GM12878 (cell line): ENCODE data around the gene STARD8. TPM values are rescaled to one million over a fixed set of nuclear protein-coding genes. Genes with fewer than 3 reads are reported as not detected.

Experiments
- ATAC-seq: fragments of 200-7000 bp; cut with Tn5 transposase; 3 replicates; pipeline ENCODE4 v1.9.1; 2020; ENCODE audit warnings: mild to moderate bottlenecking, moderate library complexity
- BruUV-seq: library from RNA; stranded (reverse); fragments of 400-500 nt; replicated peaks from 2 replicates; lab custom pipeline; 2021; lab: Mats Ljungman, UMichigan
- CTCF ChIA-PET: fragments of 300-600 bp; sonication (Branson Sonifier 250); formaldehyde crosslinking; extraction: SDS; loops from one replicate; lab custom pipeline; 2021; ENCODE audit warnings: inconsistent platforms; lab: Yijun Ruan, JAX
- POLR2A ChIA-PET: fragments of 350-600 bp; formaldehyde crosslinking; extraction: SDS; loops from one replicate; lab custom pipeline; 2021; ENCODE audit warnings: inconsistent platforms; lab: Charles Lee
- RAD21 ChIA-PET: fragments of 300-600 bp; sonication (Branson Sonifier 250); formaldehyde crosslinking; loops from one replicate; lab custom pipeline; 2023; ENCODE audit warnings: antibody characterized with exemption; ENCODE audit not compliant: unreplicated experiment; lab: Charles Lee
- SMC1A ChIA-PET: fragments of 300-600 bp; sonication (Branson Sonifier 250); formaldehyde crosslinking; loops from one replicate; lab custom pipeline; 2023; ENCODE audit not compliant: unreplicated experiment, uncharacterized antibody; lab: Charles Lee
- DNase-seq: peaks from one replicate; pipeline ENCODE4 v3.0.0-alpha.2; 2011; ENCODE audit warnings: low read depth, low spot score
- FAIRE-seq: peaks from 3 replicates; lab custom pipeline; 2011; peaks lifted over from hg19 to GRCh38; lab: Jason Lieb, UNC
- H2AFZ ChIP-seq: 2 replicates; pipeline ENCODE4 v1.6.0; 2011; ENCODE audit warnings: low read depth, low read length, control low read depth; ENCODE audit not compliant: control insufficient read depth
- H3K27ac ChIP-seq: 2 replicates; pipeline ENCODE4 v1.5.1; 2011; ENCODE audit warnings: control low read depth; ENCODE audit not compliant: control insufficient read depth, insufficient read depth
- H3K27me3 ChIP-seq, 2 experiments: replicated peaks in 1 of 2; 2 replicates each; pipeline versions ENCODE4 v1.6.0 to v1.6.1; 2011; ENCODE audit warnings: low read length in 1 of 2; ENCODE audit not compliant: control insufficient read depth in 2 of 2, insufficient read depth in 2 of 2
- H3K36me3 ChIP-seq, 2 experiments: 2 replicates each; pipeline ENCODE4 v1.5.1; 2011; ENCODE audit warnings: low read length in 1 of 2; ENCODE audit not compliant: control insufficient read depth in 2 of 2, insufficient read depth in 2 of 2
- H3K4me1 ChIP-seq: 2 replicates; pipeline ENCODE4 v1.6.1; 2011; ENCODE audit warnings: mild to moderate bottlenecking, low read length, moderate library complexity, mixed read lengths; ENCODE audit not compliant: control insufficient read depth, insufficient read depth
- H3K4me2 ChIP-seq: 2 replicates; pipeline ENCODE4 v1.6.0; 2011; ENCODE audit warnings: control low read depth; ENCODE audit not compliant: control insufficient read depth, insufficient read depth
- H3K4me3 ChIP-seq: fragments of 200-600 bp; sonication (generic); 2 replicates; pipeline ENCODE4 v1.5.1; 2016
- H3K79me2 ChIP-seq: 2 replicates; pipeline ENCODE4 v1.6.0; 2011; ENCODE audit warnings: low read length; ENCODE audit not compliant: control insufficient read depth, insufficient read depth
- H3K9ac ChIP-seq: 2 replicates; pipeline ENCODE4 v1.8.0; 2011; ENCODE audit warnings: low read length, control low read depth, mixed read lengths; ENCODE audit not compliant: control insufficient read depth, insufficient read depth
- H3K9me3 ChIP-seq: replicated peaks from 3 replicates; pipeline ENCODE4 v1.5.1; 2011; ENCODE audit warnings: mild to moderate bottlenecking, low read length; ENCODE audit not compliant: control insufficient read depth, insufficient read depth
- H4K20me1 ChIP-seq: 2 replicates; pipeline ENCODE4 v1.6.0; 2011; ENCODE audit not compliant: control insufficient read depth, insufficient read depth
- E2F8 ChIP-seq: fragments of 450-650 bp; IDR thresholded peaks from 2 replicates; pipeline ENCODE4 v1.6.1; 2018; ENCODE audit warnings: mild to moderate bottlenecking, low read depth, moderate library complexity; ENCODE audit not compliant: partially characterized antibody
- FOXK2 ChIP-seq: fragments of 450-650 bp; IDR thresholded peaks from 2 replicates; pipeline ENCODE4 v1.6.1; 2017; ENCODE audit warnings: mild to moderate bottlenecking, moderate library complexity
- PBX3 ChIP-seq: IDR thresholded peaks from 2 replicates; pipeline ENCODE4 v1.6.1; 2011; ENCODE audit warnings: mild to moderate bottlenecking, low read depth, low read length, moderate library complexity; ENCODE audit not compliant: insufficient replicate concordance
- SMAD1 ChIP-seq: fragments of 450-650 bp; IDR thresholded peaks from 2 replicates; pipeline ENCODE4 v1.6.1; 2018; ENCODE audit warnings: mild to moderate bottlenecking, low read depth; ENCODE audit not compliant: partially characterized antibody
- SMC3 ChIP-seq: IDR thresholded peaks from 2 replicates; pipeline ENCODE4 v1.6.1; 2011; ENCODE audit warnings: low read length, improper control_type of control experiment, borderline replicate concordance
- ZNF384 ChIP-seq: IDR thresholded peaks from 2 replicates; pipeline ENCODE4 v1.6.1; 2012; ENCODE audit warnings: low read depth, mild to moderate bottlenecking, low read length, improper control_type of control experiment, borderline replicate concordance
- ZSCAN29 ChIP-seq: fragments of 450-650 bp; IDR thresholded peaks from 2 replicates; pipeline ENCODE4 v1.6.1; 2017; ENCODE audit warnings: mild to moderate bottlenecking, moderate library complexity
- WGBS: methylation state at CpG from one replicate; pipeline ENCODE4 v1.1.6; 2016; ENCODE audit warnings: low lambda C conversion rate; ENCODE audit not compliant: insufficient replicate concordance, insufficient coverage; ENCODE audit errors: missing lambda C conversion rate; 5-methylcytosine and 5-hydroxymethylcytosine counted together
- in situ Hi-C: fragments of 300-500 bp; cut with MboI; formaldehyde crosslinking; loops from 9 replicates; pipeline ENCODE4 v1.14.3; 2018; ENCODE audit warnings: mixed read lengths
- intact Hi-C: fragments of 100-400 bp; cut with micrococcal nuclease; formaldehyde crosslinking; loops from one replicate; pipeline ENCODE4 v1.14.2; 2022; ENCODE audit not compliant: unreplicated experiment
- polyA plus RNA-seq, 11 experiments: library from polyadenylated mRNA; depleted of rRNA in 4 of 11; unstranded in 6 of 11; stranded (reverse) in 5 of 11; fragments of >200 nt; fragmentation: Nextera tagmentation in 4 of 11; fragmentation: Illumina TruSeq in 1 of 11; extraction: Ambion mirVana in 4 of 11; extraction: Trizol in 1 of 11; gene quantifications; 1 replicate in 1 of 11; 2 replicates in 10 of 11; pipeline versions ENCODE4 v1.2.1 to v1.2.3, GENCODE V29; 2011 to 2016; ENCODE audit warnings: inconsistent platforms in 2 of 11, missing spikeins in 2 of 11, low read depth in 1 of 11
- total RNA-seq, 4 experiments: library from RNA; depleted of rRNA in 3 of 4; stranded (reverse); fragments of >200 nt in 3 of 4; fragmentation: Illumina TruSeq in 1 of 4; extraction: Trizol in 1 of 4; gene quantifications; 2 replicates each; pipeline versions ENCODE4 v1.2.1 to v1.2.3, GENCODE V29; 2013 to 2021
- TF ChIP-seq, protein P1 (sequence below): fragments of 450-650 bp; IDR thresholded peaks from 2 replicates; pipeline ENCODE4 v1.6.1; 2017; ENCODE audit warnings: mild to moderate bottlenecking, moderate library complexity

The STARD8 gene
- total and polyA plus RNA-seq, 10 of the 15 experiments (the other 5 are each of a cell fraction or from before 2014, with no cell fraction given) = 0.03 to 0.14 (median 0.07) TPM; not detected in 6

GRCh38 chrX:68634649-68635227, 12.7 kb upstream of the STARD8 start:
- Histone ChIP-seq H3K4me3 (no peak overlapping the region), H3K79me2 (no peaks in the 10 kb centered on the region), H3K9me3 (no peaks in the 10 kb centered on the region), H3K4me1 (no peaks in the 10 kb centered on the region), H3K36me3 (no peaks in the 10 kb centered on the region), H3K27ac (no peak overlapping the region), H2AFZ (no peak overlapping the region), H4K20me1 (no peaks in the 10 kb centered on the region), H3K27me3 (no peaks in the 10 kb centered on the region), H3K4me2 (no peak overlapping the region), H3K9ac (no peak overlapping the region)
- FAIRE-seq = no peak
- no peak for ATAC-seq
- WGBS = 25% methylated on average over 2 of the region's 2 CpGs
- DNase-seq = no peak
- CTCF ChIA-PET = no interaction called here
- RAD21 ChIA-PET = no interaction called here
- intact Hi-C loops (no loop called here), in situ Hi-C loops (no loop called here)
- no TSS peak for BruUV-seq
- SMC1A ChIA-PET = no interaction called here
- TF ChIP-seq E2F8 (no peak), ZSCAN29 (no peak), SMC3 (no peak), ZNF384 (no peak), SMAD1 (no peak), PBX3 (no peak), FOXK2 (no peak)
- TF ChIP-seq, protein P1, sequence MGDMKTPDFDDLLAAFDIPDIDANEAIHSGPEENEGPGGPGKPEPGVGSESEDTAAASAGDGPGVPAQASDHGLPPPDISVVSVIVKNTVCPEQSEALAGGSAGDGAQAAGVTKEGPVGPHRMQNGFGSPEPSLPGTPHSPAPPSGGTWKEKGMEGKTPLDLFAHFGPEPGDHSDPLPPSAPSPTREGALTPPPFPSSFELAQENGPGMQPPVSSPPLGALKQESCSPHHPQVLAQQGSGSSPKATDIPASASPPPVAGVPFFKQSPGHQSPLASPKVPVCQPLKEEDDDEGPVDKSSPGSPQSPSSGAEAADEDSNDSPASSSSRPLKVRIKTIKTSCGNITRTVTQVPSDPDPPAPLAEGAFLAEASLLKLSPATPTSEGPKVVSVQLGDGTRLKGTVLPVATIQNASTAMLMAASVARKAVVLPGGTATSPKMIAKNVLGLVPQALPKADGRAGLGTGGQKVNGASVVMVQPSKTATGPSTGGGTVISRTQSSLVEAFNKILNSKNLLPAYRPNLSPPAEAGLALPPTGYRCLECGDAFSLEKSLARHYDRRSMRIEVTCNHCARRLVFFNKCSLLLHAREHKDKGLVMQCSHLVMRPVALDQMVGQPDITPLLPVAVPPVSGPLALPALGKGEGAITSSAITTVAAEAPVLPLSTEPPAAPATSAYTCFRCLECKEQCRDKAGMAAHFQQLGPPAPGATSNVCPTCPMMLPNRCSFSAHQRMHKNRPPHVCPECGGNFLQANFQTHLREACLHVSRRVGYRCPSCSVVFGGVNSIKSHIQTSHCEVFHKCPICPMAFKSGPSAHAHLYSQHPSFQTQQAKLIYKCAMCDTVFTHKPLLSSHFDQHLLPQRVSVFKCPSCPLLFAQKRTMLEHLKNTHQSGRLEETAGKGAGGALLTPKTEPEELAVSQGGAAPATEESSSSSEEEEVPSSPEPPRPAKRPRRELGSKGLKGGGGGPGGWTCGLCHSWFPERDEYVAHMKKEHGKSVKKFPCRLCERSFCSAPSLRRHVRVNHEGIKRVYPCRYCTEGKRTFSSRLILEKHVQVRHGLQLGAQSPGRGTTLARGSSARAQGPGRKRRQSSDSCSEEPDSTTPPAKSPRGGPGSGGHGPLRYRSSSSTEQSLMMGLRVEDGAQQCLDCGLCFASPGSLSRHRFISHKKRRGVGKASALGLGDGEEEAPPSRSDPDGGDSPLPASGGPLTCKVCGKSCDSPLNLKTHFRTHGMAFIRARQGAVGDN = no peak
- POLR2A ChIA-PET = no interaction called here
